ENCODE measurements around the gene TUBB3.

The TUBB3 gene

GRCh38 chr16:89936034-89936433 is 12.9 kb downstream of the TUBB3 start:
- TF ChIP-seq CTCF (IDR thresholded peaks at IDR 0.05; ENCODE audit: low read depth, low read length, missing control alignments): no peak
- no peak overlapping the region for H3K4me3 ChIP-seq (replicated peaks; ENCODE audit: low read depth, low read length)
- DNase-seq (ENCODE audit: extremely low read depth, low read depth): no peak

DNA sequence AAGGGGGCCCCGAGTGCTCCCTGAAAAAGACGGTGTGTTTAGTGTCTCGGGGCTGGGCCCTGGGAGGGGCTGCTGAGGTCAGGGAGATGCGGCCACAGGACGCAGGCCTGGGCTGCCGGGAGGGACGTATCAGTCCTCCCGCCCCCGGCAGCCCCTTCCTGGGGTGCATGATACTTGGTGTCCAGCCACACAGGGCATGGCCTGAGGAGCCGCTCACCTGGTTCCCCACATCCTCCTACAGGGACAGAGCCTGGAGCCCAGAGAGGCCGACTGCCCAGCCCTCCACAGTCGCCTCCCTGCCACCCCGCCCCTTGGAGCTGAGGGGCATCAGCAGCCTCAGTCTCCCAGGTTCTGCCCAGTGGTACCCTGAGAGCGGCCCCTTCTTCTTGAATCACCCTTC is 13.4 kb downstream of the TUBB3 start:
- DNase-seq (ENCODE audit: extremely low read depth, low read depth): no peak
- H3K4me3 ChIP-seq (replicated peaks; ENCODE audit: low read depth, low read length): no peak overlapping the region
- no peak for TF ChIP-seq CTCF (IDR thresholded peaks at IDR 0.05; ENCODE audit: low read depth, low read length, missing control alignments)

DNA sequence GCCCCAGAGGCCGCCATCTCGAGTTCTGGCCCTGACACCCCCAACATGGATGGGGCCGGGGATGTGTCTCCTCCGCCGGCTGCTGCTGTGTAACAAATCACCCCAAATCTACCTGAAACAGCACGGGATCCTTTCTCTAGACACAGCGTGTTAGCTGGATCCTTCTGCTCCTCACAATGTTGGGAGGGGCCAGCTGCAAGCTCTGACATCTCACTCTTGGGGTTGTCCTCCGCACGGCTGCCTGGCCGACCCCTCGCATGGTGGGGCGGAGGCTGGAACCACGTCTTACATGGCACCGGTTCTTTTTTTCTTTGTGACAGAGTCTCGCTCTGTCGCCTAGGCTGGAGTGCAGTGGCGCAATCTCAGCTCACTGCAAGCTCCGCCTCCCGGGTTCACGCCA is 13.8 kb downstream of the TUBB3 start:
- no peak overlapping the region for H3K4me3 ChIP-seq (replicated peaks; ENCODE audit: low read depth, low read length)
- no peak for DNase-seq (ENCODE audit: extremely low read depth, low read depth)
- no peak for TF ChIP-seq CTCF (IDR thresholded peaks at IDR 0.05; ENCODE audit: low read depth, low read length, missing control alignments)

DNA sequence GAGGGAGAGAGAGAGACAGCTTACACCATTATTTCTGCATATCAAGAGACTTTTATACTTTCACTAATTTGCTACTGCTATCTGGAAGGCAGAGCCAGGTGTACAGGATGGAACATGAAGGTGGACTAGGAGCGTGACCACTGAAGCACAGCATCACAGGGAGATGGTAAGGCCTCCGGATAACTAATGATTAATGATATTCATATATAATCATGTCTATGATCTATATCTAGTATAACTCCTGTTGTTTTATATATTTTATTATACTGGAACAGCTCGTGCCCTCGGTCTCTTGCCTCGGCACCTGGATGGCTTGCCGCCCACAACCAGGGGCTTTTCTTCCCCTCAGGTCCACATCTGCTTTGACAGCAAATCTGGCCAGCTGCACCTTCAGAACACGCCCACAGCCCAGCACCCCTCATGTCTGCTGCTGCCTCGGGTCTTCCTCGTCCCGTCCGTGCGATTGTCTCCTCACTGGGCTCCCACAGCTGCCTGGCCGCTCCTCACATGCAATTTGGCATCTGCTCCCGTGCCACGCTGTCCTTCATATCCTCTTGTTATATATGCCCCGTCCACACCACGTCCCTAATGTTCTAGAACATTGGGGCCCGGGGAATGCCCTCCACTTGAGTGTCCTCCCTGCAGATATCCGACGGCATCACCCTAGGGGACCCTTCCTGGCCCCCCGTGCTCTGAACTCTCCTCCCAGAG is 15.2 kb downstream of the TUBB3 start:
- DNase-seq (ENCODE audit: extremely low read depth, low read depth): no peak
- H3K4me3 ChIP-seq (replicated peaks; ENCODE audit: low read depth, low read length): no peak overlapping the region
- TF ChIP-seq CTCF (IDR thresholded peaks at IDR 0.05; ENCODE audit: low read depth, low read length, missing control alignments): no peak

DNA sequence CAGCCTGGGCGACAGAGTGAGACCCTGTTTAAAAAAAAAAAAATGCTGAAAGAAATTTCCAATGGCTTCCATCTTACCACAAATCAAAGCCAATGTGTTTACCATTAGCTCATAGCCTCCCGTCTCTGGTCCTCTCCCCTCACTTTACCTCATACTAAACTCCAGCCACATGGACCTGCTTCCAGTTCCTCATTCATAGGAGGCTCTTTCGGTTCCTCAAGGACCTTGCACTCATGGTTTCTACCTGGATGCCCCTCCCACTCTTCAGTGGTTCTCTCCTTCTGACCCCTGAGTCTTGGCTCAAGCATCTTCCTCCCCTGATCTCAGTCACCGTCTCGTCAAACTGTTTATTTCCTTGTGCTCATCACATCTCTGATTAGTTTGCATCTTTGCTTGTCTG is 21.6 kb downstream of the TUBB3 start:
- no peak overlapping the region for H3K4me3 ChIP-seq (replicated peaks; ENCODE audit: low read depth, low read length)
- DNase-seq (ENCODE audit: extremely low read depth, low read depth): no peak
- TF ChIP-seq CTCF (IDR thresholded peaks at IDR 0.05; ENCODE audit: low read depth, low read length, missing control alignments): no peak

GRCh38 chr16:89945654-89946053 is 22.5 kb downstream of the TUBB3 start:
- TF ChIP-seq CTCF (IDR thresholded peaks at IDR 0.05; ENCODE audit: low read depth, low read length, missing control alignments): no peak
- DNase-seq (ENCODE audit: extremely low read depth, low read depth): no peak
- no peak overlapping the region for H3K4me3 ChIP-seq (replicated peaks; ENCODE audit: low read depth, low read length)

GRCh38 chr16:89946515-89946914 is 23.4 kb downstream of the TUBB3 start:
- H3K4me3 ChIP-seq (replicated peaks; ENCODE audit: low read depth, low read length): no peak overlapping the region
- TF ChIP-seq CTCF (IDR thresholded peaks at IDR 0.05; ENCODE audit: low read depth, low read length, missing control alignments): no peak

More at GRCh38 chr16:89946515-89946914, 23.4 kb downstream of the TUBB3 start:
- no peak for DNase-seq (ENCODE audit: extremely low read depth, low read depth)
